Thyroid gland (tissue), 4 donors: ENCODE results near the gene STK40. TPM values are rescaled to one million over a fixed set of nuclear protein-coding genes. Genes with fewer than 3 reads are reported as not detected.

ENCODE experiments used
- DNase-seq, 2 donors: peaks; one replicate each; pipeline ENCODE4 v3.0.0-alpha.2; 2019
- H3K27ac ChIP-seq, 3 donors: fragments of 200-600 bp; sonication (generic); 1 replicate in 2 of 3; 2 replicates in 1 of 3; pipeline ENCODE4 v1.5.1; 2016 to 2019; ENCODE audit warnings: mild to moderate bottlenecking in 1 of 3, moderate library complexity in 1 of 3
- H3K27me3 ChIP-seq: fragments of 200-600 bp; sonication (generic); one replicate; pipeline ENCODE4 v1.5.1; 2019
- H3K36me3 ChIP-seq, 2 donors: fragments of 200-600 bp; sonication (generic); one replicate each; pipeline ENCODE4 v1.5.1; 2016 to 2019
- H3K4me1 ChIP-seq, 2 donors: fragments of 200-600 bp; sonication (generic); one replicate each; pipeline ENCODE4 v1.5.1; 2017 to 2019
- H3K4me3 ChIP-seq, 3 donors: fragments of 200-600 bp; sonication (generic); replicated peaks in 1 of 3; 1 replicate in 2 of 3; 2 replicates in 1 of 3; pipeline ENCODE4 v1.5.1; 2016; ENCODE audit warnings: mild to moderate bottlenecking in 1 of 3
- H3K9me3 ChIP-seq: fragments of 200-600 bp; sonication (generic); one replicate; pipeline ENCODE4 v1.5.1; 2017
- POLR2A ChIP-seq, 2 donors: fragments of 450-650 bp; IDR thresholded peaks; one replicate each; pipeline ENCODE4 v1.6.1; 2017; ENCODE audit warnings: antibody characterized with exemption in 2 of 2, mild to moderate bottlenecking in 2 of 2, moderate library complexity in 1 of 2
- WGBS, 2 donors: methylation state at CpG; one replicate each; pipeline ENCODE4 v1.1.5; 2017; 5-methylcytosine and 5-hydroxymethylcytosine counted together
- intact Hi-C: fragments of 100-400 bp; cut with DNase I; formaldehyde crosslinking; loops from one replicate; pipeline ENCODE4 v1.15.1; 2023
- small RNA-seq: library from RNA; depleted of rRNA; stranded (forward); fragments of <200 nt; gene quantifications from one replicate; pipeline ENCODE3, GENCODE V24; 2016
- total RNA-seq, 4 donors: library from RNA; depleted of rRNA; stranded (reverse); fragments of >200 nt; gene quantifications; one replicate each; pipeline ENCODE4 v1.2.3, GENCODE V29; 2016
- TF ChIP-seq, protein P1 (sequence below), 6 experiments: fragments of 200-600 bp in 3 of 6; fragments of 450-650 bp in 3 of 6; sonication (generic) in 3 of 6; IDR thresholded peaks; one replicate each; pipeline ENCODE4 v1.5.1; 2016 to 2019; ENCODE audit warnings: antibody characterized with exemption in 6 of 6, mild to moderate bottlenecking in 2 of 6, inconsistent platforms in 1 of 6, moderate library complexity in 1 of 6

The STK40 gene
- total RNA-seq, 4 donors from 2014 or later, result 37.0 to 61.1 (median 50.9) TPM

DNA sequence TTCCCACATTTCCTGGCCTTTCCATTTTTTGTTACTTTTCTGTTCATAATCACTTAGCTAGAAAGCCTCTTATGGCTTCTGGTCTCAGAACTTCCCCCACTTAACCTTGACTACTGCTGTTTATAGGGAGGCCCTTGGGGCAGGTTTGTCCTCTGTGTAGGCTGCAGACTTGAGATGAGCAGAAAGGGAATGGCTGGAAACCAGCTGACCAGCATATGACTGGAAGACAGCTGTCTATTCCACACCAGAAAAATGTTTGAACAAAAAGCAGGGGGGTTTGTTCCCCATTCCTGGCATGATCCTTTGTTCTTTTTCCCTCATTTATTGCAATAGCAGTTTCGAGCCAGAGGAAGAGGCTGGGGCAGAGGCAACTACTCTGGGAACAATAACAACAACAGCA, 84.5 kb downstream of the STK40 start:
- 71 to 89% methylated on average over 1 of the region's 1 CpG for WGBS, 2 donors
- intact Hi-C loops, result no loop called here
- TF ChIP-seq POLR2A (IDR thresholded peaks at IDR 0.05), result no peak
- TF ChIP-seq, protein P1, sequence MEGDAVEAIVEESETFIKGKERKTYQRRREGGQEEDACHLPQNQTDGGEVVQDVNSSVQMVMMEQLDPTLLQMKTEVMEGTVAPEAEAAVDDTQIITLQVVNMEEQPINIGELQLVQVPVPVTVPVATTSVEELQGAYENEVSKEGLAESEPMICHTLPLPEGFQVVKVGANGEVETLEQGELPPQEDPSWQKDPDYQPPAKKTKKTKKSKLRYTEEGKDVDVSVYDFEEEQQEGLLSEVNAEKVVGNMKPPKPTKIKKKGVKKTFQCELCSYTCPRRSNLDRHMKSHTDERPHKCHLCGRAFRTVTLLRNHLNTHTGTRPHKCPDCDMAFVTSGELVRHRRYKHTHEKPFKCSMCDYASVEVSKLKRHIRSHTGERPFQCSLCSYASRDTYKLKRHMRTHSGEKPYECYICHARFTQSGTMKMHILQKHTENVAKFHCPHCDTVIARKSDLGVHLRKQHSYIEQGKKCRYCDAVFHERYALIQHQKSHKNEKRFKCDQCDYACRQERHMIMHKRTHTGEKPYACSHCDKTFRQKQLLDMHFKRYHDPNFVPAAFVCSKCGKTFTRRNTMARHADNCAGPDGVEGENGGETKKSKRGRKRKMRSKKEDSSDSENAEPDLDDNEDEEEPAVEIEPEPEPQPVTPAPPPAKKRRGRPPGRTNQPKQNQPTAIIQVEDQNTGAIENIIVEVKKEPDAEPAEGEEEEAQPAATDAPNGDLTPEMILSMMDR (IDR thresholded peaks at IDR 0.05), result no peak
- no peaks in the 10 kb centered on the region for H3K9me3 ChIP-seq
- no peak for DNase-seq
- peaks cover 42 to 44% of the 10 kb centered on the region in 2 donors for H3K36me3 ChIP-seq
- no peak overlapping the region for H3K4me3 ChIP-seq
- no peaks in the 10 kb centered on the region for H3K27me3 ChIP-seq
- peak overlapping the region in 1 of 3 donors; percentile 62 for H3K27ac ChIP-seq
- peaks cover 13 to 37% of the 10 kb centered on the region in 2 donors for H3K4me1 ChIP-seq

DNA sequence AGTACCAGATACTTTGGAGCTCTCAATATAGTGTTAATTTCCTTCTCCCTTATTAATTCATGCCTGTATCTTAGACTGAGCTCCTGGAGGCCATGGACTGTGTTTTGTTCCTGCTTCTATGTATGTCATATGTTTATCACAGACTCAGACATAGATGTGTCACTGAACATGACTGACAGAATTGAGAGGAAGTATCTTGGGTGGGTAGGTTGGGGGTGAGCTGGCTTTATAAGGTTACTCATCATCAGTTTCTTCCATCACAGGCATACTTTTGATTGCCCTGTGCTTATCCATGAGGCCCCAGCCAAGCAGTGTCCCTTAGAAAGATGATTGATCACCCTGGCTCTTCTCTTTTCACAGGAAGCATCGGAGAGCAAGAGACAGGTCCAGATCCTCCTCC, 85.2 kb downstream of the STK40 start:
- no peaks in the 10 kb centered on the region for H3K27me3 ChIP-seq
- intact Hi-C loops, result no loop called here
- peaks cover 42 to 44% of the 10 kb centered on the region in 2 donors for H3K36me3 ChIP-seq
- H3K4me1 ChIP-seq, result peaks cover 10 to 31% of the 10 kb centered on the region in 2 donors
- TF ChIP-seq POLR2A (IDR thresholded peaks at IDR 0.05), result no peak
- TF ChIP-seq, protein P1 (IDR thresholded peaks at IDR 0.05), result no peak
- no peaks in the 10 kb centered on the region for H3K9me3 ChIP-seq
- 86 to 100% methylated on average over 1 of the region's 1 CpG for WGBS, 2 donors
- H3K4me3 ChIP-seq, result no peak overlapping the region
- DNase-seq, result no peak
- peak overlapping the region; percentile 39 to 71 (median 62) for H3K27ac ChIP-seq

DNA sequence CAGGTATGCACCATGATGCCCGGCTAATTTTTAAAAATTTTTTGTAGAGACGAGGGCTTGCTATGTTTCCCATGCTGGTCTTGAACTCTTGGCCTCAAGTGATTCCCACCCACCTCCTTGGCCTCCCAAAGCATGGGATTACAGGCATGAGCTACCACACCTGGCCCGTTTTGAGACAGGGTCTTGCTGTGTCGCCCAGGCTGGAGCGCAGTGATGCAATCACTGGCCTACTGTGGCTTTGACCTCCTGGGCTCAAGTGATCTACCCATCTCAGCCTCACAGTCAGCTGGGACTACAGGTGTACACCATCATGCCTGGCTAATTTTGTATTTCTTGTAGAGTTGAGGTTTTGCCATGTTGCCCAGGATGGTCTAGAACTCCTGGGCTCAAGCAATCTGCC, 87.1 kb downstream of the STK40 start:
- peaks cover 8 to 27% of the 10 kb centered on the region in 2 donors for H3K4me1 ChIP-seq
- H3K4me3 ChIP-seq, result no peak overlapping the region
- H3K36me3 ChIP-seq, result peaks cover 43 to 49% of the 10 kb centered on the region in 2 donors
- no peaks in the 10 kb centered on the region for H3K9me3 ChIP-seq
- TF ChIP-seq, protein P1 (IDR thresholded peaks at IDR 0.05), result no peak
- TF ChIP-seq POLR2A (IDR thresholded peaks at IDR 0.05), result no peak
- WGBS, 2 donors, result 91 to 94% methylated on average over 5 of the region's 5 CpGs
- DNase-seq, result no peak
- H3K27me3 ChIP-seq, result no peaks in the 10 kb centered on the region
- H3K27ac ChIP-seq, result peak overlapping the region in 2 of 3 donors; percentile 3 to 71
- intact Hi-C loops, result no loop called here

DNA sequence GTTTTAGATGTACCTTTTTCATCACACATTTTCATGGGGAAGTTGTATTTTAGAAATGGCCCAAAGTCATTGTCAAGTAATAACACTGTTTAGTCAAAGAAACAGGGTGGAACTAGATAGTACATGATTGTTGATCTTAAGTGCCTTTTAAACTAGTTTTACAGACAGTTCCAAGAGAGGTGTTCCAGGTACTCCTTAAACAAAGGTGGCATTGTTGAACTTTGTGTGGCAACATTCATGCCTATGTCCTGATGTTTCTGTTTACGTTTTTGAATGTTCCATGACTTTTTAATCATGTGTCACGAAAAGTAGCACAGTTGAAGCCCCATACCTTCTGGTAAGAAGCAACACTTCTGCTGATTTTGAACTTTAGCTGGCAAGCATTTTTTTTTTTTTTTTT, 88.7 kb downstream of the STK40 start:
- peaks cover 41 to 45% of the 10 kb centered on the region in 2 donors for H3K36me3 ChIP-seq
- H3K27me3 ChIP-seq, result no peaks in the 10 kb centered on the region
- WGBS, 2 donors, result 50 to 66% methylated on average over 2 of the region's 2 CpGs
- H3K4me3 ChIP-seq, result no peak overlapping the region
- intact Hi-C loops, result no loop called here
- TF ChIP-seq, protein P1 (IDR thresholded peaks at IDR 0.05), result no peak
- TF ChIP-seq POLR2A (IDR thresholded peaks at IDR 0.05), result no peak
- no peak for DNase-seq
- H3K9me3 ChIP-seq, result no peaks in the 10 kb centered on the region
- H3K4me1 ChIP-seq, result peaks cover 8 to 27% of the 10 kb centered on the region in 2 donors
- peak overlapping the region in 2 of 3 donors; percentile 52 to 64 for H3K27ac ChIP-seq

DNA sequence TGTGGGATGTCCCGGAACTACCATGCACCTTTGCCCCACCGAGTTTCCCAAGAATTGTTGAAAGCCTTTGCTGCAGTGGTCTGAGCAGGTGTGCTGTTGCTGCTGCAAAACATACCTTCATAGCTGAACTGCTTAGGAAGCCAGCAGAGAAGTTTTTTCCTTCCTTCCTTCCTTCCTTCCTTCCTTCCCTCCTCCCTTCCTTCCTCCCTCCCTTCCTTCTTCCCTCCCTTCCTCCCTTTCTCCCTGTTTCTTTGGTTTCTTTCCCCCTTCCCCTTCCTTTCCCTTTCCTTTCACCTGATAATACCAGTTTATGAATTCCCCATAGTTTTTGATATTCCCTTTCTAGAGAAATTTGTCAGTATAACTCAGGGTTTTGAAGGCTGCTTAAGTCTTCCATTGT, 90.3 kb downstream of the STK40 start:
- DNase-seq, result no peak
- H3K27ac ChIP-seq, result peak overlapping the region in 2 of 3 donors; percentile 21 to 64
- TF ChIP-seq, protein P1 (IDR thresholded peaks at IDR 0.05), result no peak
- TF ChIP-seq POLR2A (IDR thresholded peaks at IDR 0.05), result no peak
- H3K4me1 ChIP-seq, result peaks cover 12 to 41% of the 10 kb centered on the region in 2 donors
- no peaks in the 10 kb centered on the region for H3K27me3 ChIP-seq
- peaks cover 33 to 35% of the 10 kb centered on the region in 2 donors for H3K36me3 ChIP-seq
- H3K4me3 ChIP-seq, result no peak overlapping the region
- 94% methylated on average over 2 of the region's 2 CpGs for WGBS, 2 donors
- intact Hi-C loops, result no loop called here
- no peaks in the 10 kb centered on the region for H3K9me3 ChIP-seq

Small RNA genes lying within 50 kb of the gene (small RNA-seq; reads per million reads assigned to genes)
- gene RNU4-27P, result not detected
- gene SNORA63C, result 3.0 reads per million, percentile 74 among the genes with 10 or more reads in this experiment

Other genes with a start within 250 kb of the STK40 start
- gene TRAPPC3, start 236.4 kb downstream of the STK40 start, total RNA-seq, result 100 to 1,000 TPM; 101 to 156 (median 148) TPM
- gene MAP7D1, start 229.8 kb downstream of the STK40 start, total RNA-seq, result 10 to 100 TPM; 63.6 to 75.0 (median 68.7) TPM
- 100 to 1,000 TPM in 3 of 4 donors, 10 to 100 TPM in 1; 88.9 to 129 (median 115) TPM for gene THRAP3, start 161.5 kb downstream of the STK40 start, total RNA-seq
- 10 to 100 TPM; 10.7 to 25.1 (median 16.9) TPM for gene SH3D21, start 79.6 kb downstream of the STK40 start, total RNA-seq
- 10 to 100 TPM; 30.7 to 71.5 (median 52.5) TPM for gene EVA1B, start 62.3 kb downstream of the STK40 start, total RNA-seq
- gene LSM10, start 12.0 kb upstream of the STK40 start, total RNA-seq, result 10 to 100 TPM; 19.1 to 52.7 (median 49.0) TPM
- gene OSCP1, start 64.5 kb upstream of the STK40 start, total RNA-seq, result 10 to 100 TPM; 15.2 to 31.9 (median 19.5) TPM
- 10 to 100 TPM; 45.6 to 85.9 (median 56.3) TPM for gene MRPS15, start 78.5 kb upstream of the STK40 start, total RNA-seq
- gene CSF3R, start 97.0 kb upstream of the STK40 start, total RNA-seq, result 1 to 10 TPM; 3.5 to 7.9 (median 7.1) TPM